HepG2 (cell line): ENCODE measurements around the gene SERP1. TPM values are rescaled to one million over a fixed set of nuclear protein-coding genes. Genes with fewer than 3 reads are reported as not detected.
A peak's percentile ranks its signal among the peaks of the same experiment; 100 is the strongest.

ENCODE experiments used
- ATAC-seq: fragments of 200-7000 bp; cut with Tn5 transposase; 3 replicates; pipeline ENCODE4 v1.9.1; 2020; ENCODE audit warnings: mild to moderate bottlenecking, moderate library complexity
- BruUV-seq: library from RNA; stranded (reverse); fragments of 400-500 nt; replicated peaks from 2 replicates; lab custom pipeline; 2021; lab: Mats Ljungman, UMichigan
- CTCF ChIA-PET: fragments of 300-600 bp; formaldehyde crosslinking; extraction: SDS; loops from one replicate; lab custom pipeline; 2021; ENCODE audit warnings: low total read pairs, inconsistent platforms, low intra/inter-chr PET ratio; lab: Yijun Ruan, JAX
- POLR2A ChIA-PET: fragments of 350-600 bp; sonication (Branson Sonifier 250); formaldehyde crosslinking; loops from one replicate; lab custom pipeline; 2020; ENCODE audit warnings: antibody characterized with exemption, inconsistent platforms; lab: Yijun Ruan, JAX
- DNase-seq: peaks from one replicate; pipeline ENCODE4 v3.0.0-alpha.2; 2015; ENCODE audit warnings: low spot score
- FAIRE-seq: peaks from 3 replicates; lab custom pipeline; 2011; peaks lifted over from hg19 to GRCh38; lab: Jason Lieb, UNC
- H2AFZ ChIP-seq: one replicate; pipeline ENCODE4 v1.6.1; 2011; ENCODE audit warnings: low read length, inconsistent platforms
- H3K27ac ChIP-seq: fragments of 300-600 bp; 3 replicates; pipeline ENCODE4 v1.8.0; 2011; ENCODE audit warnings: mixed run types, mild to moderate bottlenecking, mixed read lengths, low read length, inconsistent platforms; ENCODE audit not compliant: insufficient read depth; ENCODE audit errors: extremely low read length
- H3K27me3 ChIP-seq, 2 experiments: fragments of 200-600 bp in 1 of 2; 2 replicates in 1 of 2; 3 replicates in 1 of 2; pipeline versions ENCODE4 v1.6.0 to v1.8.0; 2011; ENCODE audit warnings: low read length in 2 of 2, mild to moderate bottlenecking in 2 of 2, moderate library complexity in 2 of 2, inconsistent platforms in 1 of 2; ENCODE audit not compliant: insufficient read depth in 2 of 2, control insufficient read depth in 1 of 2
- H3K36me3 ChIP-seq, 2 experiments: fragments of 200-600 bp in 1 of 2; replicated peaks in 1 of 2; 2 replicates in 1 of 2; 3 replicates in 1 of 2; pipeline versions ENCODE4 v1.5.1 to v1.8.0; 2011; ENCODE audit warnings: low read length in 2 of 2, inconsistent platforms in 1 of 2; ENCODE audit not compliant: insufficient read depth in 2 of 2, control insufficient read depth in 1 of 2
- H3K4me1 ChIP-seq: 2 replicates; pipeline ENCODE4 v1.5.1; 2012; ENCODE audit warnings: low read length, inconsistent platforms; ENCODE audit not compliant: insufficient read depth
- H3K4me2 ChIP-seq: 2 replicates; pipeline ENCODE4 v1.6.0; 2011; ENCODE audit warnings: low read depth, low read length, inconsistent platforms
- H3K4me3 ChIP-seq, 3 experiments: fragments of 200-600 bp in 1 of 3; sonication (generic), shearing (Covaris generic) in 1 of 3; replicated peaks in 1 of 3; 2 replicates each; pipeline ENCODE4 v1.5.1; 2011 to 2016; ENCODE audit warnings: low read length in 3 of 3, inconsistent platforms in 2 of 3, low read depth in 2 of 3, mild to moderate bottlenecking in 2 of 3, control low read depth in 1 of 3, mixed read lengths in 1 of 3; ENCODE audit not compliant: insufficient read depth in 1 of 3
- H3K79me2 ChIP-seq: one replicate; pipeline ENCODE4 v1.6.1; 2011; ENCODE audit warnings: low read length, inconsistent platforms; ENCODE audit not compliant: insufficient read depth
- H3K9ac ChIP-seq: 2 replicates; pipeline ENCODE4 v1.6.0; 2011; ENCODE audit warnings: mild to moderate bottlenecking, low read depth, low read length, inconsistent platforms; ENCODE audit not compliant: insufficient read depth
- H3K9me3 ChIP-seq: 2 replicates; pipeline ENCODE4 v1.5.1; 2012; ENCODE audit warnings: mild to moderate bottlenecking, low read length
- H4K20me1 ChIP-seq: 2 replicates; pipeline ENCODE4 v1.6.0; 2011; ENCODE audit warnings: inconsistent platforms, mild to moderate bottlenecking, low read length, moderate library complexity; ENCODE audit not compliant: insufficient read depth
- ARID2 ChIP-seq: sonication (generic); formaldehyde crosslinking; IDR thresholded peaks from 2 replicates; pipeline ENCODE4 v1.8.1; 2022; ENCODE audit warnings: mild to moderate bottlenecking, missing genetic modification reagents, borderline replicate concordance
- FLYWCH1 ChIP-seq: sonication (generic); formaldehyde crosslinking; IDR thresholded peaks from 2 replicates; pipeline ENCODE4 v1.8.1; 2023; ENCODE audit warnings: mild to moderate bottlenecking, missing genetic modification reagents
- GPN1 ChIP-seq: sonication (generic); formaldehyde crosslinking; IDR thresholded peaks from 2 replicates; pipeline ENCODE4 v1.5.1; 2020; ENCODE audit warnings: missing genetic modification reagents, borderline replicate concordance
- JDP2 ChIP-seq: sonication (generic); formaldehyde crosslinking; IDR thresholded peaks from 2 replicates; pipeline ENCODE4 v1.8.1; 2022; ENCODE audit warnings: missing genetic modification reagents, borderline replicate concordance
- KLF12 ChIP-seq: sonication (generic); formaldehyde crosslinking; IDR thresholded peaks from 2 replicates; pipeline ENCODE4 v1.4.0; 2020; ENCODE audit warnings: missing genetic modification reagents, borderline replicate concordance
- MBNL3 ChIP-seq: fragments of 250-450 bp; sonication (Bioruptor Pico); conservative IDR thresholded peaks from 2 replicates; pipeline ENCODE4 v1.8.0; 2022; ENCODE audit warnings: mild to moderate bottlenecking, inconsistent platforms
- SIN3A ChIP-seq: IDR thresholded peaks from 2 replicates; pipeline ENCODE4 v1.6.1; 2011; ENCODE audit warnings: low read depth, mild to moderate bottlenecking, control low read depth, low read length, borderline replicate concordance
- SKI ChIP-seq: fragments of 450-650 bp; IDR thresholded peaks from one replicate; pipeline ENCODE4 v1.6.1; 2018; ENCODE audit warnings: mild to moderate bottlenecking; ENCODE audit not compliant: partially characterized antibody
- SUZ12 ChIP-seq: fragments of 150-350 bp; IDR thresholded peaks from 2 replicates; pipeline ENCODE4 v1.6.1; 2014; ENCODE audit warnings: low read depth, low read length
- SYNCRIP ChIP-seq: fragments of 200-400 bp; formaldehyde crosslinking; IDR thresholded peaks from 2 replicates; pipeline ENCODE4 v1.6.1; 2018; ENCODE audit warnings: mild to moderate bottlenecking, low read depth, low read length; ENCODE audit not compliant: insufficient read depth
- TBP ChIP-seq: sonication (generic); formaldehyde crosslinking; IDR thresholded peaks from 2 replicates; pipeline ENCODE4 v1.5.0; 2020; ENCODE audit warnings: missing genetic modification reagents
- ZBTB1 ChIP-seq: sonication (generic); formaldehyde crosslinking; IDR thresholded peaks from 2 replicates; pipeline ENCODE4 v1.4.0; 2020; ENCODE audit warnings: missing genetic modification reagents, borderline replicate concordance
- ZMYM4 ChIP-seq: sonication (generic); formaldehyde crosslinking; IDR thresholded peaks from 2 replicates; pipeline ENCODE4 v1.8.1; 2023; ENCODE audit warnings: mild to moderate bottlenecking, missing genetic modification reagents
- ZNF205 ChIP-seq: IDR thresholded peaks from 2 replicates; pipeline ENCODE4 v1.6.1; 2018; ENCODE audit warnings: missing biosample characterization, missing genetic modification reagents
- ZNF33A ChIP-seq: sonication (generic); formaldehyde crosslinking; IDR thresholded peaks from 2 replicates; pipeline ENCODE4 v1.5.1; 2020; ENCODE audit warnings: missing genetic modification reagents, mild to moderate bottlenecking, moderate library complexity, borderline replicate concordance
- WGBS: methylation state at CpG from one replicate; pipeline ENCODE4 v1.1.6; 2017; ENCODE audit warnings: low lambda C conversion rate; 5-methylcytosine and 5-hydroxymethylcytosine counted together
- in situ Hi-C: cut with HindIII; loops from 2 replicates; pipeline ENCODE4 v1.10.0; 2017; ENCODE audit warnings: low pct_unique_long_range_greater_than_20kb; ENCODE audit not compliant: extremely low pct_ligation_motif_present
- intact Hi-C: fragments of 100-400 bp; cut with micrococcal nuclease; formaldehyde crosslinking; loops from one replicate; pipeline ENCODE4 v1.10.0; 2022; ENCODE audit not compliant: unreplicated experiment
- polyA plus RNA-seq, 8 experiments: library from polyadenylated mRNA; depleted of rRNA in 3 of 8; stranded (reverse) in 7 of 8; unstranded in 1 of 8; fragments of >200 nt; fragmentation: Illumina TruSeq in 4 of 8; extraction: Trizol in 4 of 8; gene quantifications; 2 replicates each; pipeline versions ENCODE4 v1.2.1 to v1.2.3, GENCODE V29; 2011 to 2016; ENCODE audit warnings: low read depth in 4 of 8, missing spikeins in 1 of 8, mixed read lengths in 1 of 8; ENCODE audit not compliant: insufficient read depth in 1 of 8
- total RNA-seq, 5 experiments: library from RNA; depleted of rRNA; stranded (reverse); fragments of >200 nt; fragmentation: Illumina TruSeq; extraction: Trizol; gene quantifications; 2 replicates each; pipeline ENCODE4 v1.2.3, GENCODE V29; 2016; ENCODE audit warnings: low read depth in 1 of 5
- TF ChIP-seq, protein P1 (sequence below): IDR thresholded peaks from 2 replicates; pipeline ENCODE4 v1.6.1; 2016; ENCODE audit warnings: missing compliant biosample characterization, missing genetic modification reagents, borderline replicate concordance
- TF ChIP-seq, protein P2 (sequence below): sonication (generic); formaldehyde crosslinking; IDR thresholded peaks from 2 replicates; pipeline ENCODE4 v1.4.0; 2020; ENCODE audit warnings: missing genetic modification reagents, low read depth, mild to moderate bottlenecking, borderline replicate concordance
- TF ChIP-seq, protein P3 (sequence below): sonication (generic); formaldehyde crosslinking; IDR thresholded peaks from 2 replicates; pipeline ENCODE4 v1.4.0; 2020; ENCODE audit warnings: mild to moderate bottlenecking, low read depth, missing genetic modification reagents
- TF ChIP-seq, protein P4 (sequence below): sonication (generic); formaldehyde crosslinking; IDR thresholded peaks from 2 replicates; pipeline ENCODE4 v1.8.0; 2022; ENCODE audit warnings: missing genetic modification reagents, mild to moderate bottlenecking, inconsistent platforms, borderline replicate concordance
- TF ChIP-seq, protein P5 (sequence below): sonication (generic); formaldehyde crosslinking; IDR thresholded peaks from 2 replicates; pipeline ENCODE4 v1.4.0; 2020; ENCODE audit warnings: mild to moderate bottlenecking, missing genetic modification reagents

Gene SERP1
- total and polyA plus RNA-seq, 2 of the 13 experiments (the other 11 are each of a cell fraction or from before 2014, with no cell fraction given): 61.2 to 95.0 TPM

DNA sequence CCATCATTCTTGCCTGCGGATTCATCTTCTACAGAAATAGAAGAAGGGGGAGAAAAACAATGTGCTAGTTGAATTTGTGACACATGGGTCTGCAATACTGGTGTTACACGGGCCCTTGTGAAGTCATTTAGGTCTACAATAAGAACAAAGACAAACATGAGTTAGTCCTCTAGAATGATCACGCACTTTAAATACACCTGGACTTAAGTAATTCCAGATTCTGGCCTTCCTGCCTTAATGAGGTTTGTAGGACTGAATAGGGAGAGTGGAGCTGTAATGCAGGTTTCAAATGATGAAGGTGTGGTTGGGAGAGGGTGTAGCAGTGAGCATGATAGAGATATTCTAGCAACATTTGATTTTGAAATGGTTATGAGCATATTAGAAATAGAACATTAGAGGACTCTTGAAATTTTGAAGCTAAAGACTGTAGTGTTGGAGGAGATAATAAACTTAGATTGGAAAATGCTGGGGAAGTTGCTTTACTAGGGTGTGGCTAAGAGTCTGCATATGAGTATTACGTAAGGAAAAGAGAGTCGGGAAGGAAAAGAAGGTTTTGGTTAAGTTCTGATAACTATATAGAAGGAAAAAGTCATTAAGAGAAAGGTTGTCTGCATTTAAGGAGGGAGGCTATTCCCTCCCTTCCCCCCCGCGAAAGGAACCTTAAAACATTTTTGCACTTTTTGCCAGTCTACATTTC lies 897 bp upstream of the SERP1 start:
- peak overlapping the region; percentile 81 for H3K27ac ChIP-seq
- POLR2A ChIA-PET: interaction anchor here (0.9 to 2.8 kb wide), 12 partner anchors 10 to 232 kb away, joined by 3 to 21 read pairs (median 4); partner anchors contain the start of genes SELENOT and TSC22D2
- FAIRE-seq (no peak), DNase-seq (no peak), ATAC-seq (no peak)
- H3K9me3 ChIP-seq: no peaks in the 10 kb centered on the region
- H3K4me1 ChIP-seq: peaks cover 60% of the 10 kb centered on the region
- peaks cover 0 to 7% of the 10 kb centered on the region in 2 experiments; a peak in 1 of 5 replicates for H3K27me3 ChIP-seq
- H3K4me2 ChIP-seq: peak overlapping the region; percentile 74
- H4K20me1 ChIP-seq: peaks cover 17% of the 10 kb centered on the region; the same call in 1 of the 2 replicates
- intact Hi-C loops (loop anchor here (5.0 to 10.0 kb wide), 2 partner anchors 135 to 158 kb away; partner anchors contain the start of gene ERICH6), in situ Hi-C loops (loop anchor here (5.0 kb wide), 1 partner anchor 55 kb away; the partner anchor contains the start of gene SELENOT)
- peaks cover 89% of the 10 kb centered on the region for H3K79me2 ChIP-seq
- 12% methylated on average over 7 of the region's 7 CpGs for WGBS
- H2AFZ ChIP-seq: peak overlapping the region; percentile 75
- H3K4me3 ChIP-seq: peak overlapping the region; percentile 92 to 99 (median 94)
- CTCF ChIA-PET: no interaction called here
- H3K9ac ChIP-seq: peak overlapping the region; percentile 99
- peaks cover 2 to 22% of the 10 kb centered on the region in 2 experiments; a peak in 4 of 5 replicates for H3K36me3 ChIP-seq
- TSS peak; percentile 84 for BruUV-seq
- TF ChIP-seq ZBTB1 (CRISPR knock-in tag) (no peak), ZNF205 (CRISPR knock-in tag) (no peak), ZNF33A (CRISPR knock-in tag) (no peak), SYNCRIP (no peak), TBP (CRISPR knock-in tag) (no peak), GPN1 (no peak), ZMYM4 (no peak), SIN3A (0 out of 2 replicates have a peak, but pooled peaks have one; percentile 32), MBNL3 (CRISPR knock-in tag) (no peak), SKI (no peak), FLYWCH1 (CRISPR knock-in tag) (no peak), KLF12 (CRISPR knock-in tag) (no peak), ARID2 (CRISPR knock-in tag) (no peak), JDP2 (CRISPR knock-in tag) (no peak), SUZ12 (no peak)
- TF ChIP-seq, protein P1, sequence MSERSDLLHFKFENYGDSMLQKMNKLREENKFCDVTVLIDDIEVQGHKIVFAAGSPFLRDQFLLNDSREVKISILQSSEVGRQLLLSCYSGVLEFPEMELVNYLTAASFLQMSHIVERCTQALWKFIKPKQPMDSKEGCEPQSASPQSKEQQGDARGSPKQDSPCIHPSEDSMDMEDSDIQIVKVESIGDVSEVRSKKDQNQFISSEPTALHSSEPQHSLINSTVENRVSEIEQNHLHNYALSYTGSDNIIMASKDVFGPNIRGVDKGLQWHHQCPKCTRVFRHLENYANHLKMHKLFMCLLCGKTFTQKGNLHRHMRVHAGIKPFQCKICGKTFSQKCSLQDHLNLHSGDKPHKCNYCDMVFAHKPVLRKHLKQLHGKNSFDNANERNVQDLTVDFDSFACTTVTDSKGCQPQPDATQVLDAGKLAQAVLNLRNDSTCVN: no peak
- TF ChIP-seq, protein P2, sequence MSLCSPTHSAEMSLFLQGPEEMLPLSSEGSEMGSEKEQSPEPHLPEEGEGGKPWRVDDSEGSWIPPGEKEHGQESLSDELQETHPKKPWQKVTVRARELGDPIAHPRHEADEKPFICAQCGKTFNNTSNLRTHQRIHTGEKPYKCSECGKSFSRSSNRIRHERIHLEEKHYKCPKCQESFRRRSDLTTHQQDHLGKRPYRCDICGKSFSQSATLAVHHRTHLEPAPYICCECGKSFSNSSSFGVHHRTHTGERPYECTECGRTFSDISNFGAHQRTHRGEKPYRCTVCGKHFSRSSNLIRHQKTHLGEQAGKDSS: no peak
- TF ChIP-seq, protein P3, sequence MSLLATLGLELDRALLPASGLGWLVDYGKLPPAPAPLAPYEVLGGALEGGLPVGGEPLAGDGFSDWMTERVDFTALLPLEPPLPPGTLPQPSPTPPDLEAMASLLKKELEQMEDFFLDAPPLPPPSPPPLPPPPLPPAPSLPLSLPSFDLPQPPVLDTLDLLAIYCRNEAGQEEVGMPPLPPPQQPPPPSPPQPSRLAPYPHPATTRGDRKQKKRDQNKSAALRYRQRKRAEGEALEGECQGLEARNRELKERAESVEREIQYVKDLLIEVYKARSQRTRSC (CRISPR knock-in tag): no peak
- TF ChIP-seq, protein P4, sequence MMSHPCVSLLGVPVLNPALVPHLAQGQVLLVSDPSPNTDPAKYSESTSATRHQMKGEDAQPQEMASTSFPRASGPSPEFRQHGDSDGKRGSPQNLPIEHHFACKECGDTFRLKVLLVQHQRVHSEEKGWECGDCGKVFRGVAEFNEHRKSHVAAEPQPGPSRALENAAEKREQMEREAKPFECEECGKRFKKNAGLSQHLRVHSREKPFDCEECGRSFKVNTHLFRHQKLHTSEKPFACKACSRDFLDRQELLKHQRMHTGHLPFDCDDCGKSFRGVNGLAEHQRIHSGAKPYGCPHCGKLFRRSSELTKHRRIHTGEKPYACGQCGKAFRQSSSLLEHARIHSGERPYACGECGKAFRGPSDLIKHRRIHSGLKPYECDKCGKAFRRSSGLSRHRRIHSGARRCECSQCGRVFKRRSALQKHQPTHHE (CRISPR knock-in tag): no peak
- TF ChIP-seq, protein P5, sequence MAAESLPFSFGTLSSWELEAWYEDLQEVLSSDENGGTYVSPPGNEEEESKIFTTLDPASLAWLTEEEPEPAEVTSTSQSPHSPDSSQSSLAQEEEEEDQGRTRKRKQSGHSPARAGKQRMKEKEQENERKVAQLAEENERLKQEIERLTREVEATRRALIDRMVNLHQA (CRISPR knock-in tag): 0 out of 2 replicates have a peak, but pooled peaks have one; percentile 48
